GM18508 (cell line): ENCODE results near the gene ELK4.

Experiments used
- ATAC-seq: cut with Tn5 transposase; IDR thresholded peaks from one replicate; pipeline ENCODE4 v1.9.1; 2021; ENCODE audit warnings: moderate number of reproducible peaks; ENCODE audit not compliant: insufficient read depth, unreplicated experiment

ELK4 gene

DNA sequence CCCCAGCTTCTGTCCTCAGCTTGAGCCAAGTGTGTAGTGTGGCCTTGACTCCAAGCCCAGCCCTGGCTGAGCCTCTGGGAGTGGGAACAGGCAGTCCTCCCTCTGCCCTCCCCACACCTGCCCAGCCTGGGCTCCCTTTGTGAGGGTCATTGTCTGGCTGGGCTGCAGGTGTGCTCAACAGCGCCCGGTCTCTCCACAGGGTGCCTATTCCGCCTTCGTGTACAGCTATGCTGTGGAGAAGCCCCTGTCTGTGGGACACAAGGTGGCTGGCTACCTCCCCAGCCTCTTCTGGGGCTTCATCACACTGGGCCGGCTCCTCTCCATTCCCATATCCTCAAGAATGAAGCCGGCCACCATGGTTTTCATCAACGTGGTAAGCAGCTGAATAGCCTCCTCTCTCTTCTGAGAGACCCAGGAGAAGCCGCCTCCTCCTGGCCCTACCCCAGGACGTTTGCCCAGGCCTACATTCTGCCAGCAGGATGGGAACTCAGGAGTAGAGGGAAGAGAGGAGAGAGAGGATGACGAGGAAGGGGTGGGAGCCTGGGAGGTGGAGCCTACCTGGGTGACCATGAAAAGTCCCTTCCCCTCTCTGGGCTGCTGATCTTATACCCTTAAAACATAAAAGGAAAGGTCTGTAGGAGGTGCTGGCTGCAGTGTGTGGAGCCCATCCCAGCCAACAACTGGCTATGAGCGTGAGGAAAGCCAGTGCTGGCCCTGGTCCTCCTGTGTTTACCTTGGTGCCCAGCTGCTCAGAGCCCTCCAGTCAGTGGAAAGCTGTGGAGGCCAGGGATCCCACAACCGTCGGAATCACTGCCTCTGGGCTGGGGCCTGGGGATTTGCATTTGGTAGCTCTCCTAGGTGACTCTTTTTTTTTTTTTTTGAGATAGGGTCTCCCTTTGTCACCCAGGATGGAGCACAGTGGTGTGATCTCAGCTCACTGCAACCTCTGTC lies 45.7 kb downstream of the ELK4 start:
- no peak for ATAC-seq

DNA sequence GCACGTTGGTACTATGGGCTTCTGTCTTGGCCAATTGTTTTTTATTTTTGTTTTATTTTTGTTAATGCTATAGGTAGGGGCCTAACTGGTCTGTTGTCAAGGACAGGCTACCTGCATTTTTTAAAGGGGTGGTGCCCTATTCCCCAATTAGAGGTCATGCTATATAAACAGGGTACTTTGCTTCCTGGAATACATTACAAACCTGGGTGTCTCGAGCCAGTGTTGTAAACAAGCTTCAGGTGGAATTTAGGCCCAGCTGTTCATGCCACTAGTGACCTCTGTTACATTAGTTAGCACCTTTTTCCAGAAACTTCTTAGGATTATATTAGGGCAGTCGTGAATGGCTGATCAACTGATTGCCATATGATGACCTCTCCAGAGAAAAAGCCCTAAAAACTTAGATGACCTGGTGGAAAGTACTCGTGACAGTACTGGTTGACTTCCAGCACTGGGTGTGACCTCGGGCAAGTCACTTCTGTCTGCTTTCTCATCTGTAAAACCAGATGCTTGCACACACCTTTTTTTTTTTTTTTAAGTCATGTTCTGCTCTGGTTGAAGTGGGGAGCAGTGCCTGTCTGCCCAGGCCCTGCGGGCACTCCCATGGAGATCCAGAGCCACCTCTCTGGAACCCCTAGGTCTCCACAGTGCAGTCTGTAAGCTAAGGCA lies 46.5 kb downstream of the ELK4 start:
- no peak for ATAC-seq

DNA sequence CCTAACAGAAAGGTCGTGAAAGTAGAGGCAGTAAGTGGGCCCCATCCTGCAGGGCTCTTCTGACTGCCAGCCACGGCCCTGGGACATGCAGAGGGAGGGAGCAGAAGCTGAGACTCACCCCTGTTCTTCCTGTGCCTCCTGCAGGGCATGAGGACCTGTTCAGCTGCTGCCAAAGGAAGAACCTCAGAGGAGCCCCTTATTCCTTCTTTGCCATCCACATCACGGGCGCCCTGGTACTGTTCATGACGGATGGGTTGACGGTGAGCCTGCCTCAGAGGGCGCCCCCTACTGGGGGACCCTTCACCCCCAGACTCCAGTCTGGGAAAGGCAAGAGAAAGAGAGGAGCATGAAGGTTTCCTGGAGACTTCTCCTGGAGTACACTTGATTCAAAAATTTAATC lies 47.1 kb downstream of the ELK4 start:
- no peak for ATAC-seq

DNA sequence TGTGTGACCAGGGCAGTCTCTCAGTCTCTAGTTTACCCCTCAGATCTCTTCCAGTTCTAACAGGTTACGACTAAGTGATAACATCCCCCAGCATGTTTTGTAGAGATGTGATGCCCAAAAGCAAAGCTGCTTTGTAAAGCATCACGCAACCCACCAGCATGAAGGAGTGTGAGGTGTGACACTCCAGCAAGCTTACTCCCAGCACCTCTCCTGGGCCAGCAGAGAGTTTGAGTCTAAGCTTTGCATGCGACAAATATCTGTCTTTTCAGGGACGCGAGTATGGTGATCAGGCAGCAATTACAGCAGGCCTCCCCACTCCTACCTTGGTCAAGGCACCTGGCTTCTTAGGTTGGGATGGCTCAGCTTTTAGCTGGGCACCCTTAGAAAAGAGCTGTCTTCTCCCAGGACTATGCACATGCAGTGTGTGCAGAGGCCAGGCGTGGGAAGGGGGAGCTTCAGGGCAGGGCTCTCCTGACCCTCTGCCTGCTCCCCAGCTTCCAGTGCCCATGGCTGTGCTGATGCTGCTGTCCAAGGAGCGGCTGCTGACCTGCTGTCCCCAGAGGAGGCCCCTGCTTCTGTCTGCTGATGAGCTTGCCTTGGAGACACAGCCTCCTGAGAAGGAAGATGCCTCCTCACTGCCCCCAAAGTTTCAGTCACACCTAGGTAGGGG lies 48.2 kb downstream of the ELK4 start:
- ATAC-seq = no peak

DNA sequence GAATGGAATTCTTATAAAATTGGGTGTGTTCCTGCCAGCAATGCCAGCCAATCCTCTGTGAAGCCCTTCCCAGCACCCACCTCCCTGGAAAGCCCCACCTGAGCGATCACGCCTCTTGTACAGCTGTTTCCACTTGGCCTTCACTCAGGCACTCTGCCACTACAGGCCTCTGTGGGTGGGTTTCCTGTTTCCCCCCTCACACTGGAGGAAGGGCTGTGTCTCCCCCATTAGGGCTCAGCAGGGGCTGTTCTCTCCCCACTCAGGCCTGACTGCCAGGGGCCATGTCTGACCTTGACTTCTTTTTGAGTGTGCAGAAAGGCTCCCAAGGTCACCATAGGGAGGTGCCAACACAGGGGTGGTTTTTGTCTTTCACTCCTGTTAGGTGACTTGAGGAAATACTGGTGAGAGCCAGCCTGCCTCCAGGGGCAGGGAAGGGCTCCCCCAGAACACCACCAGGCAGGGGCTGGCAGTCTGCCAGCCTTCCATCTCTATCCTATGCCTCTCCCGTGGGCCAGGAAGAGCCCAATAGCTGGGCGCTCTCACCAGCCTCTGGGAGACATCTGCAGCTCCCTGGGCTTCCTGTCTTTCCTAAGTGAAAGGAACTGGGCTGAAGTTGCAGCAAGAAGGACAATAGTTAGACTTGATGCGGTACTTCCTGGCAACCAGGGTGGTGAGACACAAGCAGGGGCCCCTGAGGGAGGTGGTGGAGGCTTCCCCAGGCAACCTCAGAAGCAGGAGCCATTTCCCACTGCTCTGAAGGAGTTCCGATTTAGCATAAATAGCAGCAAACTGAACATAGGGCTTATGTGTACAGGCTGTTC lies 49.1 kb downstream of the ELK4 start:
- no peak for ATAC-seq

DNA sequence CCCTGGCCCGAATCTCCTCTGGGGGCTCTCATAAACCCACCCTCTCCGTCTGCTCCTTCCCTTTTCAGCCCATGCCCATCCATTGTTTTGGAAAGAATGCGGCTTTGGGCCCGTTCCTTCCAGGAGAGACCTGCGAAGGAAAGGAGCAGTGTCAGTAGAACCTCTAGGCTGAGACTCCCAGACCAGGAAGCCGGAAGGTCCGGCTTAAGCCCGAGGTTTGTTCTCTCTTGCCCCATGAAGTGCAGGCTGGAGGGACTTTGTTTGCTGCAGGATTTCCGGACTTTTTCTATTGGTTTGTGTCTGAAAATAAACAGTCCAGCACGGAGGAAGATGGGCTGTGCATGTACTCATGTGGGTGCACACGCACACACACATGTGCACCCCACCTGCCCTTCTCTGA lies 49.8 kb downstream of the ELK4 start:
- ATAC-seq = no peak

DNA sequence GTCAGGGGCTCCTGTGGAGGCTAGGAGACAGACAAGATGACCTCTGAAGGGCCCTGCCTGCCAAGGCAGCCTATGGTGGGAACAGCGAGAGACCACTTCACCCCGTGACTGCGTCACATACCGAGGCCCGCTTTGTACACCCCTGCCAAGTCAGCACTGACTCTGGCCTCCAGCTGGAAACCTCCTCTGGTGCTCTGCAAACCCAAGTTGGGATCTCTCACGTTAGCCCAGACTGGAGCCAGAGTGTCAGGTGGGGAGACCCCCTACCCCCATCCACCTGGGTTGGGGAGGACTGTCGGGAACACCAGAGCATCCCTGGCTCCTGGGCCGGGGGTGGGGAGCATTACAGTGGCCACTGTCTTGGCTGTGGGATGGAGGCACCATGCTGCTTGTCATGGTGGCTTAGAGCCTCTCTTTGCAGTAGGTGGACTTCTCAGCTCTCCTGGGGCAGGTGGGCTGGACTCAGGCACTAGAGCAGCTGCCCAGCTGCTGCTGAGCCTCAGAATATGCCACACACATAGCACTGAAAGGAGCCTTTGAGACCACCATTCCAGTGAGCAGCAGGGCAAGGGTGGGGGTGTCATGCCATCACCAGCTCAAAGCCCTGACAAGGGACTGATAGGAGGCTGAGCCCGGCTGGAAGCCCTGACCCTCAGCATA lies 50.4 kb downstream of the ELK4 start:
- ATAC-seq = no peak

DNA sequence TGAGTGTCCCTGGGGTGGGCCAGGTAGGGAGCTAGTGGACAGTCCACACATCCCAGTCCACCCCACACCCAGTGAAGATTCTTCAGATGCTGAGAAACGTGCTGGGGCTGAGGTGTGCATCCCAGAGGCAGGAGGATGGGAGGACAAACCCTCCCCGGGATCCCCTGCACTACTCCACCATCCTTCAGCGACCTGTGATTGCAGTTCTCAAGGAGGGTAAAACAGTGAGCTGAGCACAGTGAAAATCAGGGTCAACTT lies 51.0 kb downstream of the ELK4 start:
- no peak for ATAC-seq

DNA sequence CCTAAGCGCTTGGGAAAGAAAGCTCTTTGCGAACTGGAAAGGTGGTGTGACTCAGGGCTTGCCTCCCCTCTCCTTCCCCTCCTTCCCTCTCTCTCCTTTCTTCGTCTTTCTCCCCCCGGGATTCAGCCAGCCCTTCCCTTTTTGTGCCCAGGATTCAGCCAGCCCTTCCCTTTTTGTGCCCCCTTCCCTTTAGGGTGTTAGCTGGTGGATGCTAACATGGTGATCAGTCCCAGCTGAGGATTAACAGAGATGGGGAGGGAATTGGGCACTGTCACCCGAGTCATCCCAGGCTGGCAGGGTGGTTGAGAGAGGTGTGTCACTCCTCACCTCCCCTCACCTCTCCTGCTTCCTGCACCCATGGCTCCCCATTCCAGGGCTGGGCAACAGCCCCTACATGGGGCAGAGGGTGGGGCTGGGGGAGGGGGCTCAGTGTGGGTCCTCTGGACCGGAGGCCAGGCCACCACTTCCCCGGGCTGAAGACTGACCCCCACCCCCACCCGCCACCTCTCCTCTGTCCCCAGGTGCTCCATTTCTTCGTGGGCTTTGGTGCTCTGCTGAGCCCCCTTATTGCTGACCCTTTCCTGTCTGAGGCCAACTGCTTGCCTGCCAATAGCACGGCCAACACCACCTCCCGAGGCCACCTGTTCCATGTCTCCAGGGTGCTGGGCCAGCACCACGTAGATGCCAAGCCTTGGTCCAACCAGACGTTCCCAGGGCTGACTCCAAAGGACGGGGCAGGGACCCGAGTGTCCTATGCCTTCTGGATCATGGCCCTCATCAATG lies 51.5 kb downstream of the ELK4 start:
- no peak for ATAC-seq

DNA sequence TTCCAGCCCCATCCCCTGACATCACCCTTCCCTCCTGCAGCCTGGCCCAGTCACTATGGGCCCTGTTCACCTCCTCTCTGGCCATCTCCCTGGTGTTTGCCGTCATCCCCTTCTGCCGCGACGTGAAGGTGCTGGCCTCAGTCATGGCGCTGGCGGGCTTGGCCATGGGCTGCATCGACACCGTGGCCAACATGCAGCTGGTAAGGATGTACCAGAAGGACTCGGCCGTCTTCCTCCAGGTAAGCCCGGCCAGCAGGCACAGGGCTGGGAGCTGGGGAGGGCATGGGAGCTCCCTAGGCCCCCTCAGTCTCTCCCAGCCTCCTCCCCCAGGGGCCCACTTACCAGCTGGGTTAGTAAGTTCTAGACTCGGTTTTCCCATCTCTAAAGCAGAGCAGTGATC lies 52.1 kb downstream of the ELK4 start:
- ATAC-seq = no peak

DNA sequence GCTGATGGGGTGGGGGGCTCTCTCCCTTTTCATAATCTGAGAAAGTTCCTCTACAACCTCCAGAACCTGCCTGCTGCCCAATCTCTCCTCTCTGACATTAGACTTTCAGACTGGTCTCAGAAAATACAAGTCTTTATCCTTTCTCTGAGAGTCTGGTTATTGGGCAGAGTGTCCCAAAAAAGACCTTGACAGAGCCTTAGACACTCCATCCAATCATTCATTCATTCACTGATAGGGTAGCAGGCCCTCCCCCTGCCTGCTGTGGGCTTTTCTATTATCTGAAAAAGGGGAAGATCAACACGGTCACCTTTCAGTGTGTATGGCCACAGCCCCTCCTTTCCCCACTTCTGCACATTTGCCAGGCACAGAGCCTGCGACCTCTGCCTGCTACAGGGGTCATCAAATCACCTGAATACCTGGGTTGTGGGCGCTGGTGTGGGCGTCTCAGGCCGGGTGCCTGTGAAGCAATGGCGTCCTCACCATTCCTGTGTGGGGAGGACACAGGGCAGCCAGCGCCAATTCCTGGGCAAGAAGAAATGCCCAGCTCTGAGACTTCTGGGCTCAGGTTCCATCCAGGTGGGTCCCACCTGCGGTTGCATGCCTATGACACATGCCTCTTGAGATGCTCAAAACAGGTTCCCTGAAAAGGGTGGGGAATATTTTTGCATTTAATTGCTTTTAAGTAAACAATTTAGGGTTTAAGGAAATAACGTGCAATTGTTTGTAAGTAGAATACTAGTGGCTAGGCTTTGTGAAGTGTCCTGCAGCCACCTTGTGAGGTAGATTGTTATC lies 52.8 kb downstream of the ELK4 start:
- ATAC-seq = no peak

DNA sequence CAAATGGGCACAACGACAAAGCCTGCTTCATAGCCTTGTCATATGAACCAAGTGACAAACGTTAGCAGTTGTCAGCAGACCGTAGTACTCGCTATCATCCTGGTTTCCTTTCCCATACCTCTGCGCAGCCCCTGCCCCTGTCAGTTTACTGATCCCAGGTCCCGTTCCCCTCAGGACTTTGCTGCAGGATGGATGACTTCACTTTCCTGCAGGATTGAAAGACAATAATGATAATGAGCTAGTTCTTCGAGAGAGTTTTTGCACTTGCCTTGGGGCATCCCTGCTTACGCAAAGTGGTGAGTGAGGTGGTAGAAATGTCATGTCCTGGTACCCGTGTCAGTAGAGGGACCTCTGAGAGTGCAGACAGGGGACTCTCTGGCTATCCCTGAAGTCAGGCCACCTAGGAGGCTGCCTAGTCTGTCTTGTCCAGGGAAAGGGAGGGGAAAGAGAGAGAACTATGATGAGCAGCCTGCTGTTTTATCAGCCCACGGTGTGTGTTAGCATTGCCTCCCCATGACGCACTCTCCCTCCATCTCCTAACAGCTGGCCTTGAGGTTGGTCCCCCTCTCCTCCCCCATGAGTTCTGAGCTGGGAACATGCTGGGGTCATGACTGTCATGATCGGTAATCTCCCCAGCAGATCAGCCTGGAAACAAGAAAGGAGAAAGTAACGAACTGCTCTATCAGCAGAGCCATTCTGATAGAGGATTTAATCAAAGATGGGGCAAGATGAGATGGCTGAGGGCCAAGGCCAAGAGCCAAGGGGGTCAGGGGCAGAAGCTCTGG lies 53.7 kb downstream of the ELK4 start:
- ATAC-seq = no peak

DNA sequence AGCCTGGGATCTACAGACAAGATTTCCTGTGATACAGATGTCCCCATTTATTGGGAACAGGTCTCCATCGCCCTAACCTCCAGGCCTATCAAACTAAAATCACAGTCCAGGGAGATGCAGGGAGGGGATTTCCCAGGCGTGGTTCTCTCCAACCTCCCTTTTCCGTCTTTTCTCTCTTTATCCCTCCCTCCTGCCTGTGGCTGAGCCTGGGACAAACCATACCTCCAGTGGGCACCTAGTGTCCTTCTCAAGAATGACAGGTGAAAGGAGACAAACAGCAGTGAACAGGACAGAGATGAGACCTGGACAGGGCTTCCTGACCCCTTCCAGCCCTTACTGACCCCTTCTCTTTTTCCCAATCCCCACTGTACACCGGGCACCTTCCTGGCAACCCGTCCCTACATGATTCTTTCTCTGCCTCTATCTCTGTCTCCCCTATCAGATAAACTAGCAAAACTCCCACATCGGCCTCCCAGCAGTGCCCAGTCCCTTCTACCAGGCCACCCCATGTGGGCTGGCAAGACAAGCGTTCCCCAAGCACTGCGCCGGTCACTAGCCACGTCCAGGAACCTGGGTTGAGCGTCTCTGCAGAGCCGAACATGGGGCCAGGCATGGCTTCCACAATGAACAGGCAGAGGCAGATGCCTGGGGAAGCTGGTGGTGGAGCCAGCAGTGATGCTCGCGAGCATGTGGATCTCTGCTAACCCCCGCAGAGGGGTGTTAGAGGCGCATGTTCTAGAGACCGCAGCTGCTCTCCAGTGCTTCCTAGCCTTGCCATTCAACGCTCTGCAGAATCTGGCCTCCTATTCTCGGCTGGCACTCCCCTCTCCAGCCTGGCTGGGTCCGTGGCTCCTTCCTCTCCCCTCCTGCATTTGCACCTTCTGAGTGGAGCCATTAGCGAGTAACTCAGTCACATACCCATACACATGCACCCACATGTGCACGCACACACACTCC lies 54.7 kb downstream of the ELK4 start:
- ATAC-seq = no peak

DNA sequence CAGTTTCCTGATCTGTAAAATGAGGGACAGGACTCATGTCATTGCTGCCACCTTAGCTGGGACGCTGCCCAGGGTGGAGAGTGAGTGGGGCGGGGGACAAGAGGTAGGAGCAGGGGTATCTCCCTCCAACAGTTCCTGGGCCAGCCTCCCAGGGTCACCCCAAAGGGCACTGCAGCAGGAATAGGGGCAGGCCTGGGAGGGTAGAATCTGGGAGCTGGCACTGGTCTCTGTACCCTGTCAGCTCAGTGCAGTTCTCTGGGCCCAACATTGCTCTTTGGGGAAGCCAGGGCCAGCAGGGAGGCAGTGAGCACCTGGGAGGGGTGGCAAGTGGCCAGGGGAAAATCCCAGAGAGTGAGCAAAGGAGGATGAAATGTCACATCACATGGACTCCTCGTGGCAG lies 55.8 kb downstream of the ELK4 start:
- ATAC-seq = no peak

DNA sequence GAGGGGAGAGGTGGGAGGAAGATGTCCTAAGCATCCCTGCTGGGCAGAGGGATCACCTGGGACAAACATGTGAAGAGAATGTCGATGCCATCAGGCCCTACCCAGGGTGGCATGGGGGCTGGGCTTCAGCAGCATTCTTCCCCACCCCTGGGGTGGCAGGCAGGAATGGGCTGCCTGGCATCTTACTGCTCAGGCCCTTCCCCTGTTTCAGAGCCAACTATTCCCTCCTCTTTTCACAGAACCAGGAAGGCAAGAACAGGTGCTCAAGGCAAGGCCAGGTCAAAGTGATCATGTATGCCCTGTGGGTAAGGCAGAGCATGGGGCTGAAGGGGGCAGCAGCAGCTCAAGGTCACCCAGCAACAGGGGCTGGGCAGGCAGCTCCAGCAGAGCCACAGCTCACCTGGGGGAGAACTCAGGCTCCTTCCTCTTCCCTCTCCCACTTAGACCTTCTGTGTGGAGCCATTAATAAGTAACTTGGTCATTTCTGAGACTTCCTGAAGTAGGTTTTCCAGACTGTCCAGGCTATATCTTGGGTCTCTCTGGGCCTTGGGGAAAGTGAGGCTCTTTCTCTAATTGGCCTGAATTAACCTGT lies 56.4 kb downstream of the ELK4 start:
- ATAC-seq = no peak

DNA sequence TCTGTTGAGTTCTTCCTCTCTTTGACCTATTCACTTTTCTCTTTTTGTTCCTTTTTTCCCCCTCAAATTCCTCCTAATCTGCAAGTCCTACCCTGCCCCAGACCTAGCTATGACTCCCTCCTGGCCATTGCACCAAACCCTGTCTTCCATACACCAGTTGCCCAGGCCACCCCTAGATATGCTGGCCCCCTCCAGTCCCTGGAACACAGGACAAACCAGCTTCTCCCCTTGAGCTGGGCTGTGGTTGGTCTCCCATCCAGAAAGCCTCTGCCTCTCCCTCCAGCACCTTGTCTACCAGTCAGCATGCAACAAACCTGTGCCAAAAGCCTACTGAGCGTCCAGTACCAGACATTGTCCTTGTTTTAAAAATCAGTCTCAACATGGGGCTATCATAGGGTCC lies 59.4 kb downstream of the ELK4 start:
- no peak for ATAC-seq
